GM23248 (cell line): ENCODE results near the gene GID4. TPM values are rescaled to one million over a fixed set of nuclear protein-coding genes. Genes with fewer than 3 reads are reported as not detected.

Source experiments
- DNase-seq: peaks from one replicate; pipeline ENCODE4 v3.0.0-alpha.2; 2015
- H2AFZ ChIP-seq: fragments of 200-600 bp; sonication (generic); 2 replicates; pipeline ENCODE4 v1.6.1; 2016; ENCODE audit warnings: antibody characterized with exemption
- H3F3A ChIP-seq: fragments of 200-600 bp; sonication (generic); 2 replicates; pipeline ENCODE4 v1.6.1; 2016; ENCODE audit warnings: mild to moderate bottlenecking, antibody characterized with exemption, mixed run types; ENCODE audit not compliant: insufficient read depth
- H3K27ac ChIP-seq: fragments of 200-600 bp; sonication (generic); 2 replicates; pipeline ENCODE4 v1.5.1; 2016; ENCODE audit warnings: mild to moderate bottlenecking
- H3K27me3 ChIP-seq: fragments of 200-600 bp; sonication (generic); replicated peaks from 2 replicates; pipeline ENCODE4 v1.6.1; 2016; ENCODE audit warnings: mild to moderate bottlenecking; ENCODE audit not compliant: insufficient read depth
- H3K36me3 ChIP-seq: fragments of 200-600 bp; sonication (generic); 2 replicates; pipeline ENCODE4 v1.6.1; 2016; ENCODE audit warnings: low read depth, mild to moderate bottlenecking
- H3K4me1 ChIP-seq: fragments of 200-600 bp; sonication (generic); 2 replicates; pipeline ENCODE4 v1.6.1; 2016; ENCODE audit warnings: mild to moderate bottlenecking; ENCODE audit not compliant: insufficient read depth
- H3K4me2 ChIP-seq: fragments of 200-600 bp; sonication (generic); one replicate; pipeline ENCODE4 v1.6.1; 2016; ENCODE audit warnings: mild to moderate bottlenecking; ENCODE audit not compliant: unreplicated experiment
- H3K4me3 ChIP-seq: fragments of 200-600 bp; sonication (generic); 2 replicates; pipeline ENCODE4 v1.5.1; 2016; ENCODE audit warnings: mild to moderate bottlenecking
- H3K79me2 ChIP-seq: fragments of 200-600 bp; sonication (generic); 2 replicates; pipeline ENCODE4 v1.6.1; 2016; ENCODE audit warnings: mild to moderate bottlenecking; ENCODE audit not compliant: insufficient read depth
- H3K9ac ChIP-seq: fragments of 200-600 bp; sonication (generic); 2 replicates; pipeline ENCODE4 v1.6.1; 2016; ENCODE audit warnings: mild to moderate bottlenecking
- H3K9me2 ChIP-seq: fragments of 200-600 bp; sonication (generic); 2 replicates; pipeline ENCODE4 v1.6.1; 2016; ENCODE audit warnings: mixed run types, mild to moderate bottlenecking, moderate library complexity; ENCODE audit not compliant: insufficient read depth
- H3K9me3 ChIP-seq: fragments of 200-600 bp; sonication (generic); one replicate; pipeline ENCODE4 v1.6.1; 2017; ENCODE audit warnings: low read depth
- H4K20me1 ChIP-seq: fragments of 200-600 bp; sonication (generic); 2 replicates; pipeline ENCODE4 v1.6.0; 2016; ENCODE audit not compliant: insufficient read depth
- EZH2 ChIP-seq: fragments of 200-600 bp; sonication (generic); IDR thresholded peaks from 2 replicates; pipeline ENCODE4 v1.6.1; 2018; ENCODE audit warnings: antibody characterized with exemption, mild to moderate bottlenecking; ENCODE audit not compliant: insufficient read depth, poor library complexity, severe bottlenecking
- EZH2phosphoT487 ChIP-seq: fragments of 200-600 bp; sonication (generic); IDR thresholded peaks from 2 replicates; pipeline ENCODE4 v1.6.1; 2018; ENCODE audit warnings: antibody characterized with exemption, moderate library complexity, mild to moderate bottlenecking, low read depth; ENCODE audit not compliant: insufficient read depth
- WGBS, 2 experiments: methylation state at CpG; one replicate each; pipeline ENCODE4 v1.1.6; 2015 to 2017; ENCODE audit warnings: low lambda C conversion rate in 2 of 2, low coverage in 1 of 2; ENCODE audit errors: missing lambda C conversion rate in 2 of 2; 5-methylcytosine and 5-hydroxymethylcytosine counted together
- in situ Hi-C: fragments of 300-500 bp; cut with MboI; formaldehyde crosslinking; loops from 2 replicates; pipeline ENCODE4 v1.15.0; 2020
- polyA plus RNA-seq: library from polyadenylated mRNA; unstranded; fragments of >200 nt; fragmentation: Nextera tagmentation; extraction: Ambion mirVana; gene quantifications from 2 replicates; pipeline ENCODE4 v1.2.1, GENCODE V29; 2016
- total RNA-seq: library from RNA; depleted of rRNA; stranded (reverse); fragments of >200 nt; shearing (Covaris generic); gene quantifications from 2 replicates; pipeline ENCODE4 v1.2.3, GENCODE V29; 2014

The GID4 gene
- total and polyA plus RNA-seq, 2 experiments from 2014 or later, result 7.2 to 10.2 TPM

DNA sequence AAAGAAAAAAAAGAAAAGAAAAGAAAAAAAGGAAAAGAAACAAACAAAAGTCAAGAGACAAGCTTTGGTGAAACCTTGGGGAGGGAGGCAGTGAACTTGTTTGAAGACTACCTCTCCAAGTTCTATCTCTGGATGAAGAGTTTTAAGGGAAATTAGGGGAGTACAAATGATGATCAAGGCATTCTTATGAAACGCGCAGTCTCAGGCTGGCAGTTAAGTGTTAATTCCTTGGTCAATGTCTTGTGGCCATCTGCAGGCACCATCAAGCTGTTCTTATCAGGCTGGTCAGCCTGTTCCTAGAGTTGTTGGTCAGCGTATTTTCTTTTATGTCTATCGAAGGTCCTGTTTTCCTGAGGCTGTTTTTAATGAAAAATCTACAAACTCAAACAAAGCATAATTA is 40.3 kb downstream of the GID4 start:
- H3K9ac ChIP-seq, result no peak overlapping the region
- H3K79me2 ChIP-seq, result no peaks in the 10 kb centered on the region
- no peaks in the 10 kb centered on the region; the same call in 1 of the 2 replicates for H3F3A ChIP-seq
- no peaks in the 10 kb centered on the region for H3K9me3 ChIP-seq
- no peak overlapping the region for H3K27ac ChIP-seq
- in situ Hi-C loops, result no loop called here
- TF ChIP-seq EZH2phosphoT487 (no peak), EZH2 (no peak)
- no peaks in the 10 kb centered on the region for H4K20me1 ChIP-seq
- no peaks in the 10 kb centered on the region for H3K9me2 ChIP-seq
- no peaks in the 10 kb centered on the region for H3K4me1 ChIP-seq
- H3K4me3 ChIP-seq, result no peak overlapping the region
- DNase-seq, result no peak
- WGBS, 2 experiments, result 76 to 79% methylated on average over 4 of the region's 4 CpGs
- no peaks in the 10 kb centered on the region; the same call in 1 of the 2 replicates for H3K27me3 ChIP-seq
- no peaks in the 10 kb centered on the region for H3K36me3 ChIP-seq
- no peak overlapping the region for H2AFZ ChIP-seq
- H3K4me2 ChIP-seq, result no peak overlapping the region

DNA sequence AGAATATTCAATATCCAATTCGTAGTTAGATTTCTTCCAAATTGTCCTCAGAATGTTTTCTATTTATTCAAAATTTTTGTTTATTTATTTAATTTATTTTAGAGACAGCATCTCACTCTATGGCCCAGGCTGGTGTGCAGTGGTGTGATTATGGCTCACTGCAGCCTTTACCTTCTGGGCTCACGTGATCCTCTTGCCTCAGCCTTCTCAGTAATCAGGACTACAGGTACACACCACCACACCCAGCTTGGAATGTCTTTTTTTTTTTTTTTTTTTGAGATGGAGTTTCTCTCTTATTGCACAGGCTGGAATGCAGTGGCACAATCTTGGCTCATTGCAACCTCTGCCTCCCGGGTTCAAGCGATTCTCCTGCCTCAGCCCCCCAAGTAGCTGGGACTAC is 45.0 kb downstream of the GID4 start:
- Histone ChIP-seq H3K9ac (no peak overlapping the region), H3K4me2 (no peak overlapping the region), H3K79me2 (peaks cover 21% of the 10 kb centered on the region), H3K9me3 (no peaks in the 10 kb centered on the region), H4K20me1 (no peaks in the 10 kb centered on the region), H3K4me1 (peaks cover 10% of the 10 kb centered on the region), H3K27me3 (no peaks in the 10 kb centered on the region; the same call in 1 of the 2 replicates), H3F3A (no peaks in the 10 kb centered on the region), H3K4me3 (no peak overlapping the region), H3K9me2 (no peaks in the 10 kb centered on the region), H2AFZ (no peak overlapping the region), H3K36me3 (no peaks in the 10 kb centered on the region), H3K27ac (no peak overlapping the region)
- 84 to 86% methylated on average over 4 of the region's 4 CpGs for WGBS, 2 experiments
- TF ChIP-seq EZH2phosphoT487 (no peak), EZH2 (no peak)
- in situ Hi-C loops, result no loop called here
- no peak for DNase-seq

DNA sequence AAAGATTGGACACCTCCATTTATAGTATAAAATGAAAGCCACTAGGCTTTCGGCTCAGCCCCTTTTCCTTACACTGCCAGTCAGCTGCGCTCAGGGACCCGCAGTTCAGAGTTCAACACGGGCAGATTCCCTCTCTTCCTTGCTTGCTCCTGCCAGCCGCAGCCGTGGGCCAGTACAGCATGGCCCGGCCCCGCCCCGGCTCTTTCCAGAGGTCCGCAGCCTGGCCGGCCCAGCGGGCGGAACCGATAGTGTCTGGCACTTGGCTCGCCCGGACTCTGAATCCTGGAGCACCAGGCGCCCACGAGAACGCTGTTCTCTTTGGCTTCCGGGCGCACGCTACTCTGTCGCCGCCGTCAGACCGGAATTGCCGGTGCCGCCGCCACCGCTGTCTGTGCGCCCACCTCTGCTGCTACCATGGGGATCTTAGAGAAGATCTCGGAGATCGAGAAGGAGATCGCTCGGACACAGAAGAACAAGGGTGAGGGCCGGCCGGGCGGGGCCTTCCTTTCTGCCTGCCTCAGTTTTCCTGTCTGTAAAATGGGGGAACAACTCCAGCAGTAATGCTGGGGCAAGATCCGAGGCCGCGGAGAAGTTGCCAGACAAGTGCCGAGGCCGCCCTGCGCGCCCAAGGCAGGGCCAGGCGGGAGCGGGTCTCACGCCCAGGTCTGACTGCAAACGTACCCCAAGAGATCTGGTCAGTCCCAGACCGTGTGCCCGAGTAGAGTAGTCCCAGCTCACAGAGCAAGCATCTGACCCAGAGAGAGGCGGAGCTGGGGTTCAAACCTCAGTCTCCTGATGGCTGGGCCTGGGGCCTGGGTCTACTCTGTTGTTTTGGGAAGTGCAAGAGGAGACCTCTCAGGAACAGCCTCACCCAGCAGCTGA is 48.6 kb downstream of the GID4 start, which contains the start of gene DRG2:
DRG2 (plus strand) TSS at position 339 of the 882 bp plus-strand sequence; CDS start at position 415, 76 bp downstream.
- Histone ChIP-seq H3K4me1 (peaks cover 10% of the 10 kb centered on the region), H3K4me3 (peak within 1 kb of the TSS; percentile 97), H3K9me3 (no peaks in the 10 kb centered on the region), H3K9me2 (no peaks in the 10 kb centered on the region), H3K27me3 (no peaks in the 10 kb centered on the region), H3K9ac (peak within 1 kb of the TSS; percentile 87), H2AFZ (peak within 1 kb of the TSS; percentile 96), H3K27ac (peak within 1 kb of the TSS; percentile 48), H3K79me2 (peaks cover 37% of the 10 kb centered on the region), H3K4me2 (peak within 1 kb of the TSS; percentile 98), H3K36me3 (no peaks in the 10 kb centered on the region), H3F3A (no peaks in the 10 kb centered on the region), H4K20me1 (no peaks in the 10 kb centered on the region)
- DNase-seq, result peak; percentile 96
- TF ChIP-seq EZH2 (no peak), EZH2phosphoT487 (no peak)
- in situ Hi-C loops, result no loop called here
- 1% methylated on average over 51 to 52 of the region's 52 CpGs for WGBS, 2 experiments

DNA sequence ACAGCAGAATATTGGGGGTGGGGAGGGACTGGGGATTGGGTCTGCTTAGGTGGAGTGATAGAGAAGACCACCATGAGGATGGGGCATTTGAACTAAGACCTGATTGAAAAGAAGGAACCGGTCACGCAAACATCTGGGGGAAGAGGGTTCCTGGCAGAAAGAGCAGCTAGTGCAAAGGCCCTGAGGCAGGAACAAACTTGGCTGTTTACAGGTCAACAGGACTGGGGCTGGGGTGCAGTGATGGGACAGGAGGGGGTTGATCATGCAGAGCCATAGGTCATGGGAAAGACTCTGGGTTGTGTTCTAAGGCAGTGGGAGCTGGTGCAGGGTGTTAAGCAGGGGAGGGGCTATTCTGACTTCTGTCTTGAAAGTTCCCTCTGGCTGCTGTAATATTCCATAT is 50.4 kb downstream of the GID4 start:
- no peak overlapping the region for H3K27ac ChIP-seq
- H4K20me1 ChIP-seq, result no peaks in the 10 kb centered on the region
- no peaks in the 10 kb centered on the region for H3K27me3 ChIP-seq
- no peak overlapping the region for H3K4me2 ChIP-seq
- H3K9me3 ChIP-seq, result no peaks in the 10 kb centered on the region
- H3K79me2 ChIP-seq, result peaks cover 37% of the 10 kb centered on the region
- H3K4me1 ChIP-seq, result peaks cover 10% of the 10 kb centered on the region
- 98 to 100% methylated on average over 2 of the region's 2 CpGs for WGBS, 2 experiments
- H3K9ac ChIP-seq, result peak overlapping the region; percentile 87; the same call in 1 of the 2 replicates
- no peaks in the 10 kb centered on the region for H3F3A ChIP-seq
- no peaks in the 10 kb centered on the region for H3K9me2 ChIP-seq
- no peak for DNase-seq
- in situ Hi-C loops, result no loop called here
- no peaks in the 10 kb centered on the region for H3K36me3 ChIP-seq
- TF ChIP-seq EZH2 (no peak), EZH2phosphoT487 (no peak)
- H3K4me3 ChIP-seq, result no peak overlapping the region
- H2AFZ ChIP-seq, result no peak overlapping the region
